CD4-positive, alpha-beta T cell (primary cell): ENCODE data around the gene SPECC1. TPM values are rescaled to one million over a fixed set of nuclear protein-coding genes. Genes with fewer than 3 reads are reported as not detected.

ENCODE experiments used
- ATAC-seq: fragments of 200-7000 bp; cut with Tn5 transposase; one replicate; pipeline ENCODE4 v1.10.0; 2022; ENCODE audit warnings: mild to moderate bottlenecking; ENCODE audit not compliant: poor library complexity
- CTCF ChIA-PET: fragments of 350-600 bp; sonication (Branson Sonifier 250); formaldehyde crosslinking; loops from one replicate; lab custom pipeline; 2021; ENCODE audit warnings: antibody characterized with exemption, inconsistent platforms; lab: Charles Lee
- POLR2A ChIA-PET: fragments of 350-600 bp; sonication (Branson Sonifier 250); formaldehyde crosslinking; loops from one replicate; lab custom pipeline; 2021; ENCODE audit warnings: antibody characterized with exemption, inconsistent platforms; lab: Charles Lee
- DNase-seq, 14 experiments: peaks; one replicate each; pipeline ENCODE4 v3.0.0-alpha.2; 2013 to 2020; ENCODE audit warnings: mixed read lengths in 2 of 14
- H3K27ac ChIP-seq, 2 donors: one replicate each; pipeline versions ENCODE4 v1.5.1 to v1.7.0; 2013; ENCODE audit warnings: low read length in 2 of 2, low read depth in 1 of 2, mild to moderate bottlenecking in 1 of 2
- H3K27me3 ChIP-seq, 2 experiments: 1 replicate in 1 of 2; 2 replicates in 1 of 2; pipeline versions ENCODE4 v1.6.1 to v1.7.0; 2013; ENCODE audit warnings: low read length in 2 of 2, control low read depth in 1 of 2, mild to moderate bottlenecking in 1 of 2, moderate library complexity in 1 of 2; ENCODE audit not compliant: insufficient read depth in 2 of 2, control insufficient read depth in 1 of 2
- H3K36me3 ChIP-seq: one replicate; pipeline ENCODE4 v1.6.1; 2013; ENCODE audit warnings: low read length, control low read depth; ENCODE audit not compliant: insufficient read depth
- H3K4me1 ChIP-seq: one replicate; pipeline ENCODE4 v1.6.1; 2013; ENCODE audit warnings: low read length, control low read depth; ENCODE audit not compliant: insufficient read depth
- H3K4me3 ChIP-seq: one replicate; pipeline ENCODE4 v1.5.1; 2013; ENCODE audit warnings: mild to moderate bottlenecking, low read length, moderate library complexity
- H3K9me3 ChIP-seq, 2 experiments: 1 replicate in 1 of 2; 2 replicates in 1 of 2; pipeline versions ENCODE4 v1.6.1 to v1.7.0; 2013; ENCODE audit warnings: low read length in 2 of 2, mild to moderate bottlenecking in 2 of 2, control low read depth in 1 of 2, moderate library complexity in 1 of 2; ENCODE audit not compliant: control insufficient read depth in 1 of 2, insufficient read depth in 1 of 2
- H3K27ac Mint-ChIP-seq: one replicate; pipeline ENCODE4 v1.8.0; 2020; ENCODE audit warnings: mixed read lengths
- H3K27me3 Mint-ChIP-seq: one replicate; pipeline ENCODE4 v1.8.0; 2021; ENCODE audit warnings: mixed read lengths
- H3K36me3 Mint-ChIP-seq: one replicate; pipeline ENCODE4 v1.8.0; 2021; ENCODE audit warnings: low read depth, mixed read lengths
- H3K4me1 Mint-ChIP-seq: one replicate; pipeline ENCODE4 v1.8.0; 2021; ENCODE audit warnings: low read depth, mixed read lengths
- H3K4me3 Mint-ChIP-seq: one replicate; pipeline ENCODE4 v1.8.0; 2020; ENCODE audit warnings: mild to moderate bottlenecking, mixed read lengths
- H3K9me3 Mint-ChIP-seq: one replicate; pipeline ENCODE4 v1.8.0; 2020; ENCODE audit warnings: mixed read lengths
- intact Hi-C, 2 experiments: fragments of 100-400 bp; cut with DNase I in 1 of 2; cut with micrococcal nuclease in 1 of 2; formaldehyde crosslinking; loops; one replicate each; pipeline versions ENCODE4 v1.15.1 to v1.9.0; 2023 to 2025; cut with DNase I, micrococcal nuclease
- total RNA-seq, 174 experiments: library from RNA in 2 of 174; stranded (reverse) in 2 of 174; gene quantifications; one replicate each; pipeline ENCODE4 v1.2.3 and lab custom pipeline; 2021 to 2026
- TF ChIP-seq, protein P1 (sequence below): fragments of 200-600 bp; IDR thresholded peaks from one replicate; pipeline ENCODE4 v1.8.0; 2022; ENCODE audit warnings: antibody characterized with exemption, mild to moderate bottlenecking

SPECC1 gene
- total RNA-seq, 2 experiments from 2014 or later = 4.3 to 4.4 TPM

DNA sequence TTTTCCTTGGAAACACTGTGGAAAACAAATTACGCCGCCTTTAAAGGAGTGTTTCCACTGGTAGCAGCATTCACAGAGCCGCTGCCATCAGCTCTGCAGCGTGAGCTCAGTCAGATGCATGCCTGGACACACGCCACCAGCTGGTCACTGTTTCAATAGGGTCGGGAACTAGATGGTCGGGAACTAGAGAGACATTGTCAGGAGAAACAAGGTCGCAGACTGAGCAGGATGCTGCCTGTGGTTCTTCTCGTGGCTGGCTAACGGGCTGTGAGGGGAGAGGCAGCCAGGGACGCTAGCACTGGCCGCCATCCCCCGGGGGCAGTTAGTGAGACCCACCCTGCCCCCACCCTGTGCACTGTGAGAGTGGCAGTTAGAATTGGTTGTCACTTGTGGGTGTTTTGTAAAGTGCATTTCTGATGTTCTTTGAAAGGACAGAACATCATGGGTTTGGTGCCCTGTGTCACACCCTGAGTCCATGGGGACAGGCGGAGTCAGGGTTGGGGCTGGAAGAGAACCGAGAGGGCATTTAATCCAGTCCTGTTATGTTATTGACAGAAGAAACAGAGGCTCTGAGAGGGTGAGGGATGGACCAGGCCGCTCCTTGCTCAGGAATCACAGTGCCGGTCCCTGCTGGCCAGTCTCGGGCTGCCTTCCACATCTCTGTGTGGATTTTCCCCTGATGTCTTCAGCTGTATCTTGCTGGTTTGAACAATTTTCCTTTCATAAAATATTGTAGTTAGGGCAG lies 86.3 kb downstream of the SPECC1 start:
- H3K9me3 ChIP-seq = no peaks in the 10 kb centered on the region
- Mint-ChIP-seq H3K27me3 (no peaks in the 10 kb centered on the region), H3K4me3 (no peak overlapping the region), H3K27ac (no peak overlapping the region), H3K4me1 (no peaks in the 10 kb centered on the region), H3K36me3 (no peaks in the 10 kb centered on the region), H3K9me3 (no peaks in the 10 kb centered on the region)
- intact Hi-C loops = no loop called here
- H3K4me3 ChIP-seq = no peak overlapping the region
- H3K4me1 ChIP-seq = no peaks in the 10 kb centered on the region
- TF ChIP-seq, protein P1, sequence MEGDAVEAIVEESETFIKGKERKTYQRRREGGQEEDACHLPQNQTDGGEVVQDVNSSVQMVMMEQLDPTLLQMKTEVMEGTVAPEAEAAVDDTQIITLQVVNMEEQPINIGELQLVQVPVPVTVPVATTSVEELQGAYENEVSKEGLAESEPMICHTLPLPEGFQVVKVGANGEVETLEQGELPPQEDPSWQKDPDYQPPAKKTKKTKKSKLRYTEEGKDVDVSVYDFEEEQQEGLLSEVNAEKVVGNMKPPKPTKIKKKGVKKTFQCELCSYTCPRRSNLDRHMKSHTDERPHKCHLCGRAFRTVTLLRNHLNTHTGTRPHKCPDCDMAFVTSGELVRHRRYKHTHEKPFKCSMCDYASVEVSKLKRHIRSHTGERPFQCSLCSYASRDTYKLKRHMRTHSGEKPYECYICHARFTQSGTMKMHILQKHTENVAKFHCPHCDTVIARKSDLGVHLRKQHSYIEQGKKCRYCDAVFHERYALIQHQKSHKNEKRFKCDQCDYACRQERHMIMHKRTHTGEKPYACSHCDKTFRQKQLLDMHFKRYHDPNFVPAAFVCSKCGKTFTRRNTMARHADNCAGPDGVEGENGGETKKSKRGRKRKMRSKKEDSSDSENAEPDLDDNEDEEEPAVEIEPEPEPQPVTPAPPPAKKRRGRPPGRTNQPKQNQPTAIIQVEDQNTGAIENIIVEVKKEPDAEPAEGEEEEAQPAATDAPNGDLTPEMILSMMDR = no peak
- H3K27ac ChIP-seq = no peak overlapping the region
- H3K36me3 ChIP-seq = no peaks in the 10 kb centered on the region
- POLR2A ChIA-PET = no interaction called here
- CTCF ChIA-PET = no interaction called here
- no peak for DNase-seq
- no peak for ATAC-seq
- H3K27me3 ChIP-seq = no peaks in the 10 kb centered on the region

DNA sequence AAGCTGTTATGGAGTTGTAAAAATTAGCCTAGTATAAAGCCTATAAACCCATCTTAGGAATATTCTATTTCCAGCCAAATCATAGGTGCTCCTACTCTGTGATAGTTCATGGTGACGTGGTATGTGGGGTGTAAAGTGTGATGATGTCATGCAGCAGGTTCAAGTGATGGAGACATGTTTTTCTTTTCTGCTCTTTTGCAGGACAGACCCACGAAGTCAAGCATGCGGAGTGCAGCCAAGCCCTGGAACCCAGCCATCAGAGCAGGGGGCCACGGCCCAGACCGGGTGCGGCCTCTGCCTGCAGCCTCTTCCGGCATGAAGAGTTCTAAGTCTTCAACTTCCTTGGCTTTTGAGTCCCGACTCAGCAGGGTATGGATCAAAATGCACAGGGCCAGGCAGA lies 87.3 kb downstream of the SPECC1 start:
- intact Hi-C loops = no loop called here
- DNase-seq (no peak), ATAC-seq (no peak)
- TF ChIP-seq, protein P1 = no peak
- H3K27me3 ChIP-seq = no peaks in the 10 kb centered on the region
- Mint-ChIP-seq H3K27ac (no peak overlapping the region), H3K36me3 (no peaks in the 10 kb centered on the region), H3K4me1 (no peaks in the 10 kb centered on the region), H3K4me3 (no peak overlapping the region), H3K27me3 (no peaks in the 10 kb centered on the region), H3K9me3 (no peaks in the 10 kb centered on the region)
- no peaks in the 10 kb centered on the region for H3K9me3 ChIP-seq
- no peak overlapping the region for H3K27ac ChIP-seq
- H3K4me3 ChIP-seq = no peak overlapping the region
- ChIA-PET POLR2A (no interaction called here), CTCF (no interaction called here)
- no peaks in the 10 kb centered on the region for H3K4me1 ChIP-seq
- no peaks in the 10 kb centered on the region for H3K36me3 ChIP-seq

DNA sequence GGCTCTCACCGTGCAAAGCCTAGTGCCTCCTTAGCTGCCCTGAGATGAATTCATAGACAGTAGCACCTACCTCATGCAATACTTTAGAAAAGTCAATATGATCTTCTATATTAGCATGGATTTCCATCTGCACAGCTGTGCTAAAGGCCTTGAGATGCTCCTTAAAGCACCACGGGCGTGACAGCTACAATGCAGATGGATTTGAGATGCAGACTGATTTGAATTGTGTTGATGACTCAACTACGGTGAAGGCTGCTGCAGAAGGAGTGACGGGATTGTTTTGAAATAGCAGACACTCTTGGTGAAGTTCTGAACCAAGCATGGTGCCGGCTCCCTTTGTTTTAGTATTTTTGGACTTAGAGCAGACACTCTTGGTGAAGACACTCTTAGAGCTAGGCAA lies 88.2 kb downstream of the SPECC1 start:
- ChIA-PET POLR2A (no interaction called here), CTCF (no interaction called here)
- no peaks in the 10 kb centered on the region for H3K36me3 ChIP-seq
- intact Hi-C loops = no loop called here
- Mint-ChIP-seq H3K36me3 (no peaks in the 10 kb centered on the region), H3K4me3 (no peak overlapping the region), H3K4me1 (no peaks in the 10 kb centered on the region), H3K27ac (no peak overlapping the region), H3K9me3 (no peaks in the 10 kb centered on the region), H3K27me3 (peaks cover 1% of the 10 kb centered on the region)
- no peak overlapping the region for H3K4me3 ChIP-seq
- no peak overlapping the region for H3K27ac ChIP-seq
- TF ChIP-seq, protein P1 = no peak
- ATAC-seq (no peak), DNase-seq (no peak)
- H3K27me3 ChIP-seq = no peaks in the 10 kb centered on the region
- no peaks in the 10 kb centered on the region for H3K4me1 ChIP-seq
- no peaks in the 10 kb centered on the region for H3K9me3 ChIP-seq
